ENCODE results near the gene CLEC3B. TPM values are rescaled to one million over a fixed set of nuclear protein-coding genes. Genes with fewer than 3 reads are reported as not detected.

The CLEC3B gene
- total and polyA plus RNA-seq, 2 donors (not counting 1 experiment from before 2014, with no cell fraction given), result 0.82 TPM; not detected in 1

Small RNAs within 50 kb of the gene (small RNA-seq; reads per million reads assigned to genes)
- gene RNU5B-3P (ENCODE audit: insufficient read length, low read depth, low replicate concordance), result not detected

Other genes with a start within 250 kb of the CLEC3B start
- gene TMEM42, start 164.4 kb upstream of the CLEC3B start, total RNA-seq, result 22.6 and 22.7 TPM in 2 replicates
- 28.7 and 32.4 TPM in 2 replicates for gene TMEM42, start 164.4 kb upstream of the CLEC3B start, polyA plus RNA-seq
- gene TGM4, start 151.7 kb upstream of the CLEC3B start, total RNA-seq, result not detected in 2 replicates
- gene TGM4, start 151.7 kb upstream of the CLEC3B start, polyA plus RNA-seq, result not detected in 2 replicates
- gene ZDHHC3, start 50.1 kb upstream of the CLEC3B start, total RNA-seq, result 46.4 and 52.6 TPM in 2 replicates
- gene ZDHHC3, start 50.1 kb upstream of the CLEC3B start, polyA plus RNA-seq, result 27.3 and 37.2 TPM in 2 replicates
- gene EXOSC7, start 50.1 kb upstream of the CLEC3B start, total RNA-seq, result 32.9 and 40.0 TPM in 2 replicates
- 25.5 and 33.7 TPM in 2 replicates for gene EXOSC7, start 50.1 kb upstream of the CLEC3B start, polyA plus RNA-seq
- not detected in 2 replicates for gene CDCP1, start 120.1 kb downstream of the CLEC3B start, total RNA-seq
- not detected in 2 replicates for gene CDCP1, start 120.1 kb downstream of the CLEC3B start, polyA plus RNA-seq
- gene TMEM158, start 200.0 kb downstream of the CLEC3B start, total RNA-seq, result not detected in 2 replicates
- 0.30 TPM in 1 of 2 replicates, not detected in the other for gene TMEM158, start 200.0 kb downstream of the CLEC3B start, polyA plus RNA-seq

Measured in B cell (primary cell).